Endothelial cell of umbilical vein (primary cell): ENCODE measurements around the gene DPM2. TPM values are rescaled to one million over a fixed set of nuclear protein-coding genes. Genes with fewer than 3 reads are reported as not detected.
A peak's percentile ranks its signal among the peaks of the same experiment; 100 is the strongest.

Experiments used
- BruUV-seq: library from RNA; stranded (reverse); fragments of 400-500 nt; replicated peaks from 2 replicates; lab custom pipeline; 2021; lab: Mats Ljungman, UMichigan
- CTCF ChIA-PET: fragments of 300-600, 350-600 bp; sonication (Branson Sonifier 250); formaldehyde crosslinking; loops from one replicate; lab custom pipeline; 2021; ENCODE audit warnings: antibody characterized with exemption, inconsistent platforms; lab: Charles Lee
- POLR2A ChIA-PET: fragments of 300-600, 350-600 bp; sonication (Branson Sonifier 250); formaldehyde crosslinking; loops from one replicate; lab custom pipeline; 2021; ENCODE audit warnings: antibody characterized with exemption, inconsistent platforms; lab: Charles Lee
- DNase-seq: peaks from one replicate; pipeline ENCODE4 v3.0.0-alpha.2; 2011; ENCODE audit warnings: low read depth, low spot score
- FAIRE-seq: peaks from 2 replicates; lab custom pipeline; 2011; peaks lifted over from hg19 to GRCh38; lab: Jason Lieb, UNC
- H2AFZ ChIP-seq: 2 replicates; pipeline ENCODE4 v1.6.0; 2012; ENCODE audit warnings: low read depth, low read length, control low read depth, inconsistent platforms
- H3K27ac ChIP-seq: 2 replicates; pipeline ENCODE4 v1.5.1; 2011; ENCODE audit warnings: low read depth, mild to moderate bottlenecking, control low read depth, low read length, moderate library complexity; ENCODE audit not compliant: insufficient read depth
- H3K27me3 ChIP-seq, 2 experiments: 2 replicates each; pipeline versions ENCODE4 v1.6.0 to v1.6.1; 2011; ENCODE audit warnings: low read length in 2 of 2, mixed read lengths in 1 of 2; ENCODE audit not compliant: control insufficient read depth in 2 of 2, insufficient read depth in 2 of 2
- H3K36me3 ChIP-seq, 2 experiments: 2 replicates in 1 of 2; 3 replicates in 1 of 2; pipeline ENCODE4 v1.5.1; 2011; ENCODE audit warnings: low read length in 2 of 2, mild to moderate bottlenecking in 1 of 2, moderate library complexity in 1 of 2; ENCODE audit not compliant: control insufficient read depth in 2 of 2, insufficient read depth in 2 of 2; ENCODE audit errors: extremely low read depth in 1 of 2
- H3K4me1 ChIP-seq: 3 replicates; pipeline ENCODE4 v1.5.1; 2011; ENCODE audit warnings: mild to moderate bottlenecking, low read length; ENCODE audit not compliant: control insufficient read depth, insufficient read depth; ENCODE audit errors: extremely low read depth
- H3K4me2 ChIP-seq: 2 replicates; pipeline ENCODE4 v1.6.1; 2011; ENCODE audit warnings: low read length, control low read depth, mixed read lengths; ENCODE audit not compliant: insufficient read depth
- H3K4me3 ChIP-seq, 3 experiments: fragments of 200-600 bp in 1 of 3; sonication (generic), shearing (Covaris generic) in 1 of 3; replicated peaks in 1 of 3; 2 replicates each; pipeline ENCODE4 v1.5.1; 2011 to 2016; ENCODE audit warnings: control low read depth in 3 of 3, low read length in 3 of 3, mild to moderate bottlenecking in 2 of 3, inconsistent platforms in 1 of 3, low read depth in 1 of 3, moderate library complexity in 1 of 3; ENCODE audit not compliant: insufficient read depth in 1 of 3
- H3K79me2 ChIP-seq: 2 replicates; pipeline ENCODE4 v1.6.0; 2012; ENCODE audit warnings: low read length, inconsistent platforms; ENCODE audit not compliant: control insufficient read depth, insufficient read depth
- H3K9ac ChIP-seq: replicated peaks from 2 replicates; pipeline ENCODE3; 2011; ENCODE audit warnings: low read length, control low read depth; ENCODE audit not compliant: insufficient read depth; ENCODE audit errors: extremely low read depth
- H3K9me1 ChIP-seq: replicated peaks from 3 replicates; pipeline ENCODE4 v1.6.0; 2011; ENCODE audit warnings: mild to moderate bottlenecking, low read length; ENCODE audit not compliant: control insufficient read depth, insufficient read depth; ENCODE audit errors: extremely low read depth
- H3K9me3 ChIP-seq: replicated peaks from 2 replicates; pipeline ENCODE4 v1.5.1; 2012; ENCODE audit warnings: low read length, inconsistent platforms; ENCODE audit not compliant: control insufficient read depth, insufficient read depth
- H4K20me1 ChIP-seq: replicated peaks from 2 replicates; pipeline ENCODE3; 2011; ENCODE audit warnings: mild to moderate bottlenecking, low read length; ENCODE audit not compliant: control insufficient read depth, insufficient read depth; ENCODE audit errors: extremely low read depth
- EZH2 ChIP-seq: IDR thresholded peaks from 2 replicates; pipeline ENCODE4 v1.6.1; 2012; ENCODE audit warnings: borderline replicate concordance, low read depth, mild to moderate bottlenecking, moderate library complexity, low read length, inconsistent platforms; ENCODE audit not compliant: severe bottlenecking
- FOS ChIP-seq: IDR thresholded peaks from 2 replicates; pipeline ENCODE4 v1.6.1; 2011; ENCODE audit warnings: mild to moderate bottlenecking, low read length, moderate library complexity, borderline replicate concordance; ENCODE audit not compliant: insufficient read depth
- MAX ChIP-seq: IDR thresholded peaks from 2 replicates; pipeline ENCODE4 v1.6.1; 2011; ENCODE audit not compliant: insufficient read depth, insufficient read length
- POLR2A ChIP-seq: IDR thresholded peaks from 2 replicates; pipeline ENCODE4 v1.6.1; 2012; ENCODE audit warnings: low read depth, mild to moderate bottlenecking, control low read depth, low read length
- dilution Hi-C: fragments of 300-500 bp; cut with MboI; formaldehyde crosslinking; loops from one replicate; pipeline ENCODE4 v1.15.0; 2019; ENCODE audit warnings: low sequenced_read_pairs; ENCODE audit not compliant: extremely low pct_ligation_motif_present
- intact Hi-C: fragments of 100-400 bp; cut with micrococcal nuclease; formaldehyde crosslinking; loops from one replicate; pipeline ENCODE4 v1.10.0; 2022
- polyA plus RNA-seq, 4 experiments: library from polyadenylated mRNA; depleted of rRNA in 3 of 4; stranded (reverse) in 3 of 4; unstranded in 1 of 4; fragments of >200 nt; gene quantifications; 2 replicates each; pipeline versions ENCODE4 v1.2.1 to v1.2.3, GENCODE V29; 2011 to 2012; ENCODE audit warnings: missing spikeins in 1 of 4
- total RNA-seq: library from RNA; stranded (reverse); gene quantifications from 2 replicates; pipeline ENCODE4 v1.2.3, GENCODE V29; 2021

The DPM2 gene
- total and polyA plus RNA-seq, 2 donors (not counting 3 experiments of a cell fraction or from before 2014, with no cell fraction given) = 47.9 to 63.9 TPM

GRCh38 chr9:127916720-127917581, 20.7 kb downstream of the DPM2 start, which contains the start of gene ST6GALNAC4:
ST6GALNAC4 (minus strand) TSS chr9:127917041; CDS start chr9:127916419, 622 bp downstream.
- Histone ChIP-seq H3K4me1 (peaks cover 39% of the 10 kb centered on the region), H3K9me1 (no peaks in the 10 kb centered on the region), H3K4me3 (peak within 1 kb of the TSS; percentile 59 to 77 (median 71)), H3K27ac (peak within 1 kb of the TSS; percentile 55), H3K4me2 (peak within 1 kb of the TSS; percentile 68), H3K79me2 (peaks cover 12% of the 10 kb centered on the region), H3K9me3 (no peaks in the 10 kb centered on the region), H3K27me3 (no peaks in the 10 kb centered on the region), H4K20me1 (no peaks in the 10 kb centered on the region), H2AFZ (peak within 1 kb of the TSS; percentile 81), H3K9ac (peak within 1 kb of the TSS; percentile 81), H3K36me3 (peaks cover 0 to 13% of the 10 kb centered on the region in 2 experiments)
- dilution Hi-C loops = no loop called here
- FAIRE-seq (peak; percentile 90), DNase-seq (peak; percentile 89)
- TF ChIP-seq MAX (no peak), POLR2A (peak; percentile 82), FOS (no peak), EZH2 (no peak)
- intact Hi-C loops = loop anchor here (1.0 to 10.0 kb wide), 4 partner anchors 11 to 415 kb away; partner anchors contain the start of gene ST6GALNAC6
- BruUV-seq = no TSS peak
- ChIA-PET CTCF (interaction anchor here (0.6 to 2.3 kb wide), 6 partner anchors 12 to 182 kb away, joined by 3 to 10 read pairs (median 4); partner anchors contain the start of genes ST6GALNAC6 and TOR2A), POLR2A (interaction anchor here (0.5 to 1.0 kb wide), 7 partner anchors 10 to 467 kb away, joined by 3 to 4 read pairs (median 3); partner anchors contain the start of genes PIP5KL1 and TOR2A)
